ENCODE results near the gene PFDN1.

The PFDN1 gene

GRCh38 chr5:140238756-140239155 lies 64.1 kb downstream of the PFDN1 start:
- DNase-seq (ENCODE audit: low spot score): no peak

- DNase-seq (ENCODE audit: low spot score): no peak
Observed at GRCh38 chr5:140236891-140237598, 65.9 kb downstream of the PFDN1 start.

GRCh38 chr5:140235791-140236551 lies 66.9 kb downstream of the PFDN1 start:
- no peak for DNase-seq (ENCODE audit: low spot score)

GRCh38 chr5:140234377-140234989 lies 68.4 kb downstream of the PFDN1 start:
- DNase-seq (ENCODE audit: low spot score): no peak

- no peak for DNase-seq (ENCODE audit: low spot score)
Observed at GRCh38 chr5:140232731-140233130, 70.2 kb downstream of the PFDN1 start.

- DNase-seq (ENCODE audit: low spot score): no peak
Observed at GRCh38 chr5:140230373-140230772, 72.5 kb downstream of the PFDN1 start.

GRCh38 chr5:140228364-140228837 lies 74.5 kb downstream of the PFDN1 start:
- no peak for DNase-seq (ENCODE audit: low spot score)

- DNase-seq (ENCODE audit: low spot score): no peak
Observed at GRCh38 chr5:140227046-140227445, 75.9 kb downstream of the PFDN1 start.

- no peak for DNase-seq (ENCODE audit: low spot score)
Observed at GRCh38 chr5:140225396-140225795, 77.5 kb downstream of the PFDN1 start.

- no peak for DNase-seq (ENCODE audit: low spot score)
Observed at GRCh38 chr5:140224658-140225057, 78.2 kb downstream of the PFDN1 start.

GRCh38 chr5:140223567-140223966 lies 79.3 kb downstream of the PFDN1 start:
- DNase-seq (ENCODE audit: low spot score): no peak

- DNase-seq (ENCODE audit: low spot score): no peak
Observed at GRCh38 chr5:140222416-140222815, 80.5 kb downstream of the PFDN1 start.

- DNase-seq (ENCODE audit: low spot score): no peak
Observed at GRCh38 chr5:140221697-140222223, 81.1 kb downstream of the PFDN1 start.

- DNase-seq (ENCODE audit: low spot score): no peak
Observed at GRCh38 chr5:140220698-140221064, 82.2 kb downstream of the PFDN1 start.

GRCh38 chr5:140220032-140220697 lies 82.7 kb downstream of the PFDN1 start:
- DNase-seq (ENCODE audit: low spot score): no peak

- DNase-seq (ENCODE audit: low spot score): peak; percentile 73
Observed at GRCh38 chr5:140219068-140219991, 83.6 kb downstream of the PFDN1 start.

GRCh38 chr5:140217299-140218026 lies 85.4 kb downstream of the PFDN1 start:
- DNase-seq (ENCODE audit: low spot score): no peak

- DNase-seq (ENCODE audit: low spot score): no peak
Observed at GRCh38 chr5:140216478-140217074, 86.3 kb downstream of the PFDN1 start.

GRCh38 chr5:140215276-140215675 lies 87.6 kb downstream of the PFDN1 start:
- no peak for DNase-seq (ENCODE audit: low spot score)

GRCh38 chr5:140214831-140215230 lies 88.1 kb downstream of the PFDN1 start:
- DNase-seq (ENCODE audit: low spot score): peak; percentile 16
